ENCODE results near the gene MACROD2.
"Not testable (repeated sequence)": the region's sequence is repeated elsewhere in the genome, so short reads cannot be mapped to it uniquely, and the experiment has no call there.

The MACROD2 gene

DNA sequence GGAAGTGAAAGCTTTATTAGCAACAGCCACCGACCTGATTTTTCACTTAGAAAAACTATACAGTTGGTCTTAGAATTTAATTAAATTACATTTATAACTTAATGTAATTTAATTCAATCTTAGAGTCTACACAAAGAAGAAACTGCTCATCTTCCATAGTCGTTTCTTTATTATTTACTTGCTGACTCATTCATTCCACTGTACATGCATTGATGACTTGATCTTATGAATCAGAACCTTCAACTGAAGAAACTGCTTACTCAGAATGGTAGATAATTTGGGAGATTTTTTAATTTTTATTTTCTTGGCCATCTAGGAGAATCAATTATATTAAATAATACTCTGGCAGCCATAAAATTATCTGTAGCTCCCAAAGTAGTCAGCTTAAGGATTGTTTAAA lies 1363.7 kb downstream of the MACROD2 start:
- H3K36me3 ChIP-seq: no peaks in the 10 kb centered on the region
- H3K4me1 ChIP-seq: no peaks in the 10 kb centered on the region
- H3K9me3 ChIP-seq: no peaks in the 10 kb centered on the region
- no peaks in the 10 kb centered on the region for H3K27me3 ChIP-seq
- H3K4me3 ChIP-seq (ENCODE audit: low read depth, low read length): no peak overlapping the region
- no peak for TF ChIP-seq CTCF (IDR thresholded peaks at IDR 0.05; ENCODE audit: low read depth, low read length)
- DNase-seq: no peak

DNA sequence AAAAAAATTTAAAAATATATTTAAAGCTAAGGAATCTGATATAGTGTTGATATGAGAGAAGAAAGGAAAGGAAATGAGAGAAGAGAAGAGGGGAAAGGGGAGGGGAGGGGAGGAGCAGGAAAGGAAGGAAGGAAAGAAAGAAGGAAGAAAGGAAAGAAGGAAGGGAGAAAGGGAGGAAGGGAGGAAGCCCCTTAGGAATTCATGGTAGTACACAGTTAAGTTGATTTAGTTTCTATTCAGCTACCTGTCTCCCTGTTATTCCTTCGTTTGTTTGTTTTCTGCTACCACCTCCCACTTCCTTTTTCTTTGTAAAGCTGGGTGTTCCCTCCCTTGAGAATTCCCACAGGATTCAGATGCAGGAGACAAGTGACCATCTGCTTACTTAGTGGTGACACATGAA lies 1367.5 kb downstream of the MACROD2 start:
- no peaks in the 10 kb centered on the region for H3K36me3 ChIP-seq
- no peak overlapping the region for H3K4me3 ChIP-seq (ENCODE audit: low read depth, low read length)
- H3K9me3 ChIP-seq: no peaks in the 10 kb centered on the region
- no peak for TF ChIP-seq CTCF (IDR thresholded peaks at IDR 0.05; ENCODE audit: low read depth, low read length)
- H3K4me1 ChIP-seq: no peaks in the 10 kb centered on the region
- no peaks in the 10 kb centered on the region for H3K27me3 ChIP-seq
- DNase-seq: no peak

- H3K36me3 ChIP-seq: no peaks in the 10 kb centered on the region
- no peak for TF ChIP-seq CTCF (IDR thresholded peaks at IDR 0.05; ENCODE audit: low read depth, low read length)
- H3K27me3 ChIP-seq: no peaks in the 10 kb centered on the region
- no peak for DNase-seq
- no peaks in the 10 kb centered on the region for H3K9me3 ChIP-seq
- H3K4me1 ChIP-seq: no peaks in the 10 kb centered on the region
- H3K4me3 ChIP-seq (ENCODE audit: low read depth, low read length): no peak overlapping the region
Observed at GRCh38 chr20:15364781-15365180, 1369.5 kb downstream of the MACROD2 start.

- no peak for TF ChIP-seq CTCF (IDR thresholded peaks at IDR 0.05; ENCODE audit: low read depth, low read length)
- Histone ChIP-seq H3K4me3 (ENCODE audit: low read depth, low read length) (no peak overlapping the region), H3K36me3 (no peaks in the 10 kb centered on the region), H3K27me3 (no peaks in the 10 kb centered on the region), H3K9me3 (no peaks in the 10 kb centered on the region), H3K4me1 (no peaks in the 10 kb centered on the region)
- no peak for DNase-seq
Observed at GRCh38 chr20:15370370-15370769, 1375.1 kb downstream of the MACROD2 start.

GRCh38 chr20:15374682-15375081 lies 1379.4 kb downstream of the MACROD2 start:
- no peak for TF ChIP-seq CTCF (IDR thresholded peaks at IDR 0.05; ENCODE audit: low read depth, low read length)
- Histone ChIP-seq H3K4me1 (no peaks in the 10 kb centered on the region), H3K9me3 (no peaks in the 10 kb centered on the region), H3K27me3 (no peaks in the 10 kb centered on the region), H3K36me3 (no peaks in the 10 kb centered on the region), H3K4me3 (ENCODE audit: low read depth, low read length) (no peak overlapping the region)
- no peak for DNase-seq

GRCh38 chr20:15375836-15376235 lies 1380.5 kb downstream of the MACROD2 start:
- Histone ChIP-seq H3K4me3 (ENCODE audit: low read depth, low read length) (no peak overlapping the region), H3K9me3 (no peaks in the 10 kb centered on the region), H3K4me1 (no peaks in the 10 kb centered on the region), H3K27me3 (no peaks in the 10 kb centered on the region), H3K36me3 (no peaks in the 10 kb centered on the region)
- no peak for TF ChIP-seq CTCF (IDR thresholded peaks at IDR 0.05; ENCODE audit: low read depth, low read length)
- DNase-seq: no peak

DNA sequence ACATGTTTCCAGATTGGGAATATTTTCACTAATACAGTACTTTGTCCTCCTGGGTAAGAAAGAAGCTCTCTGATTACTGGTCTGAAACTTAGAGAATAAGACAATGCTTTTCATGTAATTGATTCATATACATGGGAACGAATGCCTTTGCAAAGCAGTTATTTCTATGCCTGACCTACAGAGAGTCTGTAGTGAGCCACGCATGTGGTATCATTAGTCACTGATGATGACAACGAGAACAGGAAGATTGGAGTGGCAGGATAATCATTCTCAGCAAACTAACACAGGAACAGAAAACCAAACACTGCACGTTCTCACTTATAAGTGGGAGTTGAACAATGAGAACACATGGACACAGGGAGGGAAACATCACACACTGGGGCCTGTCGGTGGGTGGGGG lies 1382.3 kb downstream of the MACROD2 start:
- not testable (repeated sequence) for H3K27me3 ChIP-seq; H3K4me3 ChIP-seq (ENCODE audit: low read depth, low read length); DNase-seq; H3K4me1 ChIP-seq; H3K9me3 ChIP-seq; H3K36me3 ChIP-seq
